Colonic mucosa (tissue), 4 donors: ENCODE results near the gene PIK3IP1. TPM values are rescaled to one million over a fixed set of nuclear protein-coding genes. Genes with fewer than 3 reads are reported as not detected.

ENCODE experiments used
- DNase-seq: peaks from one replicate; pipeline ENCODE4 v3.0.0-alpha.2; 2020
- H3K27ac ChIP-seq: fragments of 200-600 bp; one replicate; pipeline ENCODE4 v1.8.0; 2021
- H3K27me3 ChIP-seq: fragments of 200-600 bp; one replicate; pipeline ENCODE4 v1.8.0; 2021
- H3K36me3 ChIP-seq: fragments of 200-600 bp; one replicate; pipeline ENCODE4 v1.8.0; 2021
- H3K4me1 ChIP-seq: fragments of 200-600 bp; one replicate; pipeline ENCODE4 v1.8.0; 2021; ENCODE audit warnings: mild to moderate bottlenecking
- H3K4me3 ChIP-seq: fragments of 200-600 bp; one replicate; pipeline ENCODE4 v1.8.0; 2021
- H3K9ac ChIP-seq, 2 donors: one replicate each; pipeline ENCODE4 v1.7.0; 2013; ENCODE audit warnings: control low read depth in 2 of 2, low read depth in 2 of 2, low read length in 2 of 2
- H3K9me3 ChIP-seq: fragments of 200-600 bp; one replicate; pipeline ENCODE4 v1.8.0; 2021
- CTCF ChIP-seq: fragments of 200-600 bp; IDR thresholded peaks from one replicate; pipeline ENCODE4 v1.8.0; 2022; ENCODE audit warnings: antibody characterized with exemption, mild to moderate bottlenecking
- intact Hi-C: fragments of 100-400 bp; cut with DNase I; formaldehyde crosslinking; loops from one replicate; pipeline ENCODE4 v1.14.1; 2022
- total RNA-seq, 2 donors: library from RNA; stranded (reverse); fragmentation: NEBNext Ultra II Directional in 1 of 2; extraction: Animal tissue kit (Norgen Biotek cat#: 25700) in 1 of 2; gene quantifications; one replicate each; pipeline ENCODE4 v1.2.1, GENCODE V29; 2021
- donor health status: healthy.
- donor health status: DM: no; HTN: no; CAD: no.
- donor health status: DM: no; HTN: no; CAD: no.

PIK3IP1 gene
- total RNA-seq, 2 donors from 2014 or later = 8.4 to 15.1 TPM

- Histone ChIP-seq H3K4me3 (no peak overlapping the region), H3K27me3 (no peaks in the 10 kb centered on the region), H3K36me3 (no peaks in the 10 kb centered on the region), H3K4me1 (no peaks in the 10 kb centered on the region), H3K9me3 (no peaks in the 10 kb centered on the region), H3K9ac (no peak overlapping the region), H3K27ac (no peak overlapping the region)
- DNase-seq = no peak
- TF ChIP-seq CTCF = no peak
- intact Hi-C loops = no loop called here
Observed at GRCh38 chr22:31329453-31330215, 37.3 kb upstream of the PIK3IP1 start.

DNA sequence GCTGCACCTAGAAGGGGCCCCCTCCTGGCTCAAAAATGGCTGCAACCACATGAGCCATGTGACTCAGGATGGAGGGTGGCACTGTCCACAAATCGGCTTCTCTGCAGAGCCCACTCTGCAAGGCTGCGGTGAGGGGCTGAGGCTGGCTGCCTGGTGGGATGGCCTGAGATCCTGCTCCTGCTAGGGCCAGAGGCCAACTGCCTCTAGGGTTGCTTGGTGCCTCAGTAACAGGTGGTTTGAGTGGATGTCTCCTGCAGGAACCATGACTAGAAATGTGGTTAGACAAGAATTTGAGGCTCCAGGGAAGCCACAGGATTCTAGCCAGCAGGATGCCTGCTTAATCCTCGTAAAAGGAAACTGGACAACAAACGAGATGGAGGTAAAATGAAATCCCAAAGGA, 36.7 kb upstream of the PIK3IP1 start:
- intact Hi-C loops = no loop called here

DNA sequence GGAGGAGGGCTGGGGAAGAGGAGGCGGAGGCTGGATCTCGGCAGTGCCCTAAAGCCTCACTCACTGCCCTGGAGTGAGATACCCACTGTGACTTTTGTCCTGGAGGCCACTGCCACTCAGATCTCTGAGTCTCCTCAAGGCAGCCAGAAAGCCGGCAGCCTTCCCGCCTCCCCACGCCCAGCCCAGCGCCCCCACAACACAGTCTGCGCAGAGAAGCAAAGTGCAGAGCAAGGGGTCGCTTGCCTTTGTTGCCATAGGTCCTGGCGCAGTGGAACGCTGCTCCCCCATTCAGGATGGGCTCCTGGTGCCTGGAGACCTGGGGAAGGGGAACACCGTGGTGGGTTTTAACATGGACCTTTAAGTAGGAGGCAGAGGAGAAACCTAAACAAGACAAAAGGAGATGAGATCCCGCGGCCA, 36.3 kb upstream of the PIK3IP1 start:
- H3K9me3 ChIP-seq = no peaks in the 10 kb centered on the region
- TF ChIP-seq CTCF = no peak
- DNase-seq = no peak

More for the DNA sequence above, 36.7 kb upstream of the PIK3IP1 start:
- no peak for TF ChIP-seq CTCF
- H3K36me3 ChIP-seq = no peaks in the 10 kb centered on the region
- H3K27me3 ChIP-seq = no peaks in the 10 kb centered on the region
- H3K4me3 ChIP-seq = no peak overlapping the region
- H3K27ac ChIP-seq = no peak overlapping the region
- no peaks in the 10 kb centered on the region for H3K4me1 ChIP-seq
- no peak overlapping the region for H3K9ac ChIP-seq
- H3K9me3 ChIP-seq = no peaks in the 10 kb centered on the region
- DNase-seq = no peak

GRCh38 chr22:31327806-31328543, 35.7 kb upstream of the PIK3IP1 start:
- no peak for DNase-seq
- no peaks in the 10 kb centered on the region for H3K36me3 ChIP-seq
- intact Hi-C loops = no loop called here
- no peak overlapping the region for H3K27ac ChIP-seq
- H3K4me1 ChIP-seq = no peaks in the 10 kb centered on the region
- H3K27me3 ChIP-seq = no peaks in the 10 kb centered on the region
- no peaks in the 10 kb centered on the region for H3K9me3 ChIP-seq
- H3K9ac ChIP-seq = no peak overlapping the region
- no peak for TF ChIP-seq CTCF
- H3K4me3 ChIP-seq = no peak overlapping the region

More for the DNA sequence above, 36.3 kb upstream of the PIK3IP1 start:
- no peaks in the 10 kb centered on the region for H3K27me3 ChIP-seq
- no peak overlapping the region for H3K27ac ChIP-seq
- no peak overlapping the region for H3K9ac ChIP-seq
- no peak overlapping the region for H3K4me3 ChIP-seq
- no peaks in the 10 kb centered on the region for H3K4me1 ChIP-seq
- intact Hi-C loops = no loop called here
- no peaks in the 10 kb centered on the region for H3K36me3 ChIP-seq

- Histone ChIP-seq H3K27me3 (no peaks in the 10 kb centered on the region), H3K9me3 (no peaks in the 10 kb centered on the region), H3K27ac (no peak overlapping the region), H3K4me1 (no peaks in the 10 kb centered on the region), H3K36me3 (no peaks in the 10 kb centered on the region), H3K4me3 (no peak overlapping the region), H3K9ac (no peak overlapping the region)
- intact Hi-C loops = no loop called here
- no peak for DNase-seq
- TF ChIP-seq CTCF = no peak
Observed at GRCh38 chr22:31326877-31327276, 34.6 kb upstream of the PIK3IP1 start.
